Activated CD4-positive, alpha-beta T cell treated with anti-CD3 and anti-CD28 coated beads, Interleukin-2, amount 50 U/mL, for 1 hour (primary cell): ENCODE data around the gene CHP1.
"Not testable (repeated sequence)": the region's sequence is repeated elsewhere in the genome, so short reads cannot be mapped to it uniquely, and the experiment has no call there.

Experiments used
- DNase-seq: peaks from one replicate; pipeline ENCODE4 v3.0.0-alpha.2; 2020

Gene CHP1

GRCh38 chr15:41301587-41301986, 70.5 kb downstream of the CHP1 start:
- DNase-seq = no peak

GRCh38 chr15:41304149-41304770, 73.2 kb downstream of the CHP1 start:
- DNase-seq = no peak

GRCh38 chr15:41307679-41308078, 76.6 kb downstream of the CHP1 start:
- no peak for DNase-seq

- no peak for DNase-seq
Measured at GRCh38 chr15:41309226-41309905, 78.3 kb downstream of the CHP1 start.

GRCh38 chr15:41320805-41321330, 89.8 kb downstream of the CHP1 start:
- DNase-seq = not testable (repeated sequence)

- no peak for DNase-seq
Measured at GRCh38 chr15:41323611-41324010, 92.5 kb downstream of the CHP1 start.

GRCh38 chr15:41331281-41331680, 100.2 kb downstream of the CHP1 start:
- no peak for DNase-seq
